MV-4-11 (cell line): ENCODE data around the gene ELOVL5.
"Not testable (repeated sequence)": the region's sequence is repeated elsewhere in the genome, so short reads cannot be mapped to it uniquely, and the experiment has no call there.

ENCODE experiments used
- DNase-seq: peaks from one replicate; lab custom pipeline; 2025; lab: John Stamatoyannopoulos, UW

ELOVL5 gene

GRCh38 chr6:53359095-53359842, 10.5 kb upstream of the ELOVL5 start:
- peak; percentile 87 for DNase-seq

- DNase-seq: peak; percentile 12
Measured at GRCh38 chr6:53358440-53359094, 9.8 kb upstream of the ELOVL5 start.

DNA sequence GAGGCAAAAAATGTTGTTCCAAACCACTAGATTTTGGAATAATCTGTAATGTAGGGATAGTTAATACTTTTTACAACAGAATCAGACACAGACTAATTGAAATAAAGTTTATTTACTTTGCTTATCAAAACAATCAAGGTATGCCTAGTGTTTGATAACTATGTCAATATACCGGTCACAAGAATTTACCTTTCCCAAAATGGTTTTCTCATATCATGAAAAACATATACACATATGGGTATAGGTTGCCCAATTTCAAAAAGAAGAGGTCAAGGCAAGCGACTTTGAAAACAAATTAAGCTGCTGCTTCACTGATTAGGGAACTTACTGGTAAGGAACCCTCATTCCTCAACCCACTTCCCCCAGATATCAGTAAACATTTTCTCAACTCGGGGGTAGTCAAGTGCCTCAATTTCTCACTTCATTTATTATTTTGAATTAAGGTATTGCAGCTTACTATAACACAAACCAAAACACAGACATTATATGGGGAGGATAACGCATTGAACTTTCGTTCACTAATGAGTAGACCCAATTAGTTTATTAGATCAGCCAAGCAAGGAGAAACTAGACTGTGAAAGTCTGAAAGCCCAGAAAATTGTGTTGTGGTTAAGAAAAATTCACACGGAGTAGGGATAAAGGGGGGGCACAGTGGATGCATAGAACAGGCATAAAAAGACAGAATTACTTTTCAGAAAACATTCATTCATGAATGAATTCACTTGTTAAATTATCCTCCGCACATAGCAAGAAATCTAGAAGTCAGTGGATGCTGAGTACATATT, 9.0 kb upstream of the ELOVL5 start:
- DNase-seq: no peak

- DNase-seq: no peak
Measured at GRCh38 chr6:53353624-53354023, 4.9 kb upstream of the ELOVL5 start.

GRCh38 chr6:53352360-53352759, 3.6 kb upstream of the ELOVL5 start:
- DNase-seq: no peak

DNA sequence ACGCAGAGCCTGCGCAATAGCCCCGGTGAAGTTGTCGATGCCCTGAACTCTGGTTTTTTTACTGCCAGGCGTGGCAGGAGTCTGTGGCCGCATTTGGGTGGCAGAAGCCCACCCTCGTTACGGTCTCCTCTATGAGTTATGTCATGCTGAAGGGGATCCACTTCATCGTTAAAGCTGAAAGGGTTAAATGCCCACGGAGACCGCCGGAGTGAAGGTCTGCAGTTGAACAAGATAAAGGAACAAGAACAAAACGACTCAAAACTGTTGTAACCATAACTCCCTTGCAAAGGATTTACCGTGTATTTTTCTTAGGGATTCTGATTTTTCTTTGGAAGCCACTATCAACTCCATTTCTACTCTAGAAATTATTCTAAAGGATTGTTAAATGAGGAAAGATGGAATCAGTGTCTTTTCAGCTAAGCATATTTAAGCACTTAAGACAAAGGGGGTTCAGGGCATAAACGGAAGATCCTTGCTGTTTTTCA, 501 bp upstream of the ELOVL5 start:
- no peak for DNase-seq

- peak; percentile 37 for DNase-seq
Measured at GRCh38 chr6:53347921-53348370, 804 bp downstream of the ELOVL5 start.

- DNase-seq: peak; percentile 26
Measured at GRCh38 chr6:53347250-53347920, 1.4 kb downstream of the ELOVL5 start.

DNA sequence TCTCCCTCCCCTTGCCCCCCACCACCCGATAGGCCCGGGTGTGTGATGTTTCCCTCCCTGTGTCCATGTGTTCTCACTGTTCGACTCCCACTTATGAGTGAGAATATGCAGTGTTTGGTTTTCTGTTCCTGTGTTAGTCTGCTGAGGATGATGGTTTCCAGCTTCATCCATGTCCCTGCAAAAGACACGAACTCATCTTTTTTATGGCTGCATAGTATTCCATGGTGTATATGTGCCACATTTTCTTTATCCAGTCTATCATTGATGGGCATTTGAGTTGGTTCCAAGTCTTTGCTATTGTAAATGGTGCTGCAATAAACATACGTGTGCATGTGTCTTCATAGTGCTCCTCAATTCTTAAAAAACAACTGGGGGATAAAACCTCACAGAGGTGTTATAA, 2.7 kb downstream of the ELOVL5 start:
- not testable (repeated sequence) for DNase-seq

DNA sequence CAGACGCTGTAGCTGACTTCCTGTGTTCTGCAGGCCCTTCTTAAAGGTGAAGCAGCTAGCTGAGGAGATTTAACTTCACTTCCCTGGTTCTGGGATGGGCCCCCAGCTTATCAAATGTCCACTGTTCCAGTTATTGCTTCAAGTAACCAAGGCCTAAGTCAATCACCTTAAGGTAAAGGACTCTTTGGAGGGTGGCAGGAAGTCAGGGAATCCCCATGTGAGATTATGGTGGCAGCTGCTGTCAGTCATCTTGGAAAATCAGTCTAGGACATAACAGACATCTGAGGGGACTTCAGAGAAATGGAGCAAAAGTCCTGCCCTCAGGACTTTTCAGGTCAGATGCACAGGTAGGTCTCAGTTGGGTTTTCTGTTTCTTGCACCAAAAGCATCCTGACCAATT, 3.8 kb downstream of the ELOVL5 start:
- DNase-seq: no peak

DNA sequence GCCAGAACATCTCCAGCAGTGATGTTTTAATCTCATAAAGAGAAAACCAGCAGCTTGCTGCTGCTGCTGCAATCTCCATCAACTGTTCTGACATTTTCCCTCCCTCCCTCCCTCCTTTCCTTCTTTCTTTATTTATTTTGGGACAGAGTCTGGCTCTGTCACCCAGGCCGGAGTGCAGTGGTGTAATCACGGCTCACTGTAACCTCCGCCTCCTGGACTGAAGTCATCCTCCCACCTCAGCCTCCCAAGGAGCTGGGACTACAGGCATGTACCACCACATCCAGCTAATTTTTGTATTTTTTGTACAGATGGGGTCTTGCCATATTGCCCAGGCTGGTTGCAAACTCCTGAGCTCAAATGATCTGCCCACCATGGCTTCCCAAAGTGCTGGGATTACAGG, 5.7 kb downstream of the ELOVL5 start:
- DNase-seq: no peak

- no peak for DNase-seq
Measured at GRCh38 chr6:53342217-53342616, 6.5 kb downstream of the ELOVL5 start.

- no peak for DNase-seq
Measured at GRCh38 chr6:53340536-53340935, 8.2 kb downstream of the ELOVL5 start.

- DNase-seq: no peak
Measured at GRCh38 chr6:53339424-53339823, 9.3 kb downstream of the ELOVL5 start.

DNA sequence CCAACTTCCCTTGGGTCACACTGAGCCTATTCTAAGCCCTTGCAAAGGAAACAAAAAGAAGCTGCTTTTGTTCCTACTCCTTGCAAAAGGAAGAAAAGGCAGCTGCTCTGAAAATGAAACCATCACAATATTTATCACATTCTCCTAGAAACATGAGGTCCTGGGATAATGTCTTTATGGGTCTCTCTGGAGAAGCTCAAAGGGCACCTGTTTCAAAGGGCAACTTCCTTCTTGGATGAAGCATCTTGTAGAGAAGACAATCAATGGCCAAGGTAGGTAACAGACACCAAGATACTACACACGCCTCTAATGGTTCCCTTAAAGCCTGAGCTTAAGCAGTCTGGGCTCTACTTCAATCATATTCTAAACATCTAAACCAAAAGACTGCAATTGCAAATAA, 10.4 kb downstream of the ELOVL5 start:
- no peak for DNase-seq

DNA sequence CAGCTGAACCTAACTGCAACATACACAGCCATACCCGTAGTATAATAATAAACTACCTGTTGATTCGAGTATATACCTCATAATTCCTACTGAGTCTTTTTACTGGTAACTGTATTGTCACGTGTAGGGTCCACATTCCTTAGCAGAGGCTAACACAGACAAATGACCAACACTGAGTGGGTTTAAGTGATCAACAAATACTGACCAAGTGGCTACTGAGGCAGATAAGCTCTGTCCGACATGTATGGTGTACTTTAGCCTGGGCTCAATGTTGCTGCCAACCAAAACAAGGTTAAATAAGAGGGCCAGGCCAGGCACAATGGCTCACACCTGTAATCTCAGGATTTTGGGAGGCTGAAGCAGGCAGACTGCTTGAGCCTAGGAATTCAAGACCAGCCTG, 12.7 kb downstream of the ELOVL5 start:
- DNase-seq: no peak

DNA sequence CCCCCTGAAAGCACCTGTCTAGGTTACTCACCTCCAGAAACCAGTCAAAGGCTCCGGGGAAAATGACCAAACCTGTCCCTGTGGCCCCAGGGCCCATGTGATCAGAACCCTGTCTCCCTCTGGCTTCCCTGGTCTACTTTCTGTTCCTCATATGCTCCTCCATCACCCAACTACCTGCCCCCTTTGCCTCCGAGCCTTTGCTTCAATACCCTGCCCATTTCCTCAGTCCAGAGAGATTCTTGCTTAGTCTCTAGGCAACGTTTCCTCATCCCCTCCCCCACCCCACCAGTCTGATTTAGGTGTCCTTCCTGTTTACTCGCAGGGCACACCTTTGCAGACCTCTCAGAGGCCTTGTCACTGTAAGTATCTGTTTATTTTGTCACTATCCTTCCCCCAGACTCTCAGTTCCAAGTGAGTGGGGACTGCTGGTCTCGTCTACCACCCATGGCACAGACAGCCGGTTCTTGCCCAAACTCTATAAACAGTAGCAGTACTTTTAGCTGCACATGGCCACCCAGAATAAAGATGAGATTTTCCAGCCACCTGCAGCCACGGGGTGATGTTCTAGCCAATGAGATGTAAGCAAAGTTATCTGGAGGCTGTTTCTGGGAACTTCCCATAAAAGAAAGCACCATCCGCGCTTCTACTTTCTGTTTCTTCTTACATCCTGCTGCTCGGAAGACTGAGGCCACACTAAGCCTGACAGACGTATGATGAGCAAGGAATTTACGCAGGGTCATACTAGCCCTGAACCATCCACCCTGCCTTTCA, 13.3 kb downstream of the ELOVL5 start:
- peak; percentile 30 for DNase-seq

GRCh38 chr6:53333439-53334408, 15.0 kb downstream of the ELOVL5 start:
- peak; percentile 7 for DNase-seq

GRCh38 chr6:53331678-53332077, 17.1 kb downstream of the ELOVL5 start:
- no peak for DNase-seq

- no peak for DNase-seq
Measured at GRCh38 chr6:53330137-53330536, 18.6 kb downstream of the ELOVL5 start.
